ENCODE data around the gene CAPN10. TPM values are rescaled to one million over a fixed set of nuclear protein-coding genes. Genes with fewer than 3 reads are reported as not detected.
A peak's percentile ranks its signal among the peaks of the same experiment; 100 is the strongest.

Gene CAPN10
- polyA plus RNA-seq, 3 donors = 7.3 to 57.0 (median 7.4) TPM

DNA sequence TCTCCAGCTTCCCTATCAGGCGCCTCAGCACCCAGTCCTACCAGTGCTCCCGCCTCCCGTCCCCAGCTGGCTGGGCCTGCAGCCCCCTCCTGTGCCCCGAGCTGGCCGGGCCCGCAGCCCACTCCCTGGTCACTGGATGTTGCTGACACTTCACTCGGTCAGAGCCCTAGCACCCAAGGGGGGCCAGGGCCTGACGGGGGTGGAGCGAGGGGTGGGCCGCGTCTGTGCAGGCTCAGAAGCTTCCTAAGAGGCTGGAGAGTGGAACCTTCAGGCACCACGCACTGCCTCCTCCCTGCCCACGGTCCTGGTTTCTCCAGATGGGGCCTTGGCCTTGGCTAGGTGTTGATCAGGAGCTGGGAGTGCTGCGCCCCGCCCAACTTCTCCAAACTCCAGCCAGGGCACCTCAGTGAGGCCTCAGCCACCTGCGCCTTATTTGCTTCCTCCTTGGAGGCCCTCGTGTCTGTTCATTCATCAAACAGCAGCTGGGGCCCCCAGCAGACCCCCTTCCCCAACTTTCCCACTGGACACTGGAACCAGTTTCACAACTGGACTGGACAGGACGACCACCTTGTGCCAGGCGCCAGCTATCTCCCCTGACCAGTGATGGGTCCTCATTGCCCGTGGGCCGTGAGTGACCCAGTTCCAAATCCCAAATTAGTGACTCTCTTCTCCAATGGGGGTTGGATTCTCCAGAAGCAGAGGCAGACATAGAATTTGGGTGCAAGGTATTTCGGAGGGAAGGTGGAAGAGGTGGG lies 16.7 kb downstream of the CAPN10 start:
- peaks cover 9% of the 10 kb centered on the region for H3K4me1 Mint-ChIP-seq
- Histone ChIP-seq H3K9me3 (replicated peaks in 1 of 2; ENCODE audit: control insufficient read depth in 1 of 2, insufficient read depth in 1 of 2, low read length in 2 of 2) (no peaks in the 10 kb centered on the region), H3K4me1 (ENCODE audit: control insufficient read depth in 1 of 2, insufficient read depth in 2 of 2, low read length in 2 of 2) (peaks cover 9 to 11% of the 10 kb centered on the region in 2 donors), H2AFZ (ENCODE audit: insufficient read depth, low read depth, low read length, poor library complexity, severe bottlenecking) (no peak overlapping the region), H3K27me3 (ENCODE audit: control insufficient read depth in 2 of 2, insufficient read depth in 2 of 2, low read length in 2 of 2) (no peaks in the 10 kb centered on the region), H3K36me3 (replicated peaks in 1 of 2; ENCODE audit: control insufficient read depth in 1 of 2, insufficient read depth in 2 of 2, low read length in 2 of 2) (peaks cover 18 to 40% of the 10 kb centered on the region in 2 donors), H3K4me3 (replicated peaks in 1 of 3; ENCODE audit: low read depth in 2 of 3, low read length in 3 of 3) (no peak overlapping the region), H3K9ac (ENCODE audit: insufficient read depth, low read length, poor library complexity, severe bottlenecking) (no peak overlapping the region), H3K4me2 (replicated peaks; ENCODE audit: extremely low read depth, low read length, poor library complexity, severe bottlenecking) (no peak overlapping the region), H3K27ac (ENCODE audit: low read depth in 1 of 2, low read length in 2 of 2) (no peak overlapping the region), H4K20me1 (ENCODE audit: insufficient read depth, low read length) (no peaks in the 10 kb centered on the region), H3K79me2 (ENCODE audit: insufficient read depth, low read length) (no peaks in the 10 kb centered on the region)
- 93% methylated on average over 16 of the region's 22 CpGs for WGBS (ENCODE audit: insufficient coverage)
- peak overlapping the region in 2 of 7 donors; percentile 18 to 68 for H3K27ac Mint-ChIP-seq
- intact Hi-C loops (cut with micrococcal nuclease) = loop anchor here in 1 of 2 donors (10.0 kb wide), 1 partner anchor 62 kb away; no protein-coding TSS in a partner anchor
- no peak overlapping the region for H3K4me3 Mint-ChIP-seq
- H3K9me3 Mint-ChIP-seq = no peaks in the 10 kb centered on the region
- no peak for DNase-seq
- TF ChIP-seq CTCF (IDR thresholded peaks at IDR 0.05) = no peak
- H3K36me3 Mint-ChIP-seq = peaks cover 23 to 34% of the 10 kb centered on the region in 2 donors
- peaks cover 0 to 11% (median 5%) of the 10 kb centered on the region in 3 donors for H3K27me3 Mint-ChIP-seq (ENCODE audit: low read depth in 3 of 3)

DNA sequence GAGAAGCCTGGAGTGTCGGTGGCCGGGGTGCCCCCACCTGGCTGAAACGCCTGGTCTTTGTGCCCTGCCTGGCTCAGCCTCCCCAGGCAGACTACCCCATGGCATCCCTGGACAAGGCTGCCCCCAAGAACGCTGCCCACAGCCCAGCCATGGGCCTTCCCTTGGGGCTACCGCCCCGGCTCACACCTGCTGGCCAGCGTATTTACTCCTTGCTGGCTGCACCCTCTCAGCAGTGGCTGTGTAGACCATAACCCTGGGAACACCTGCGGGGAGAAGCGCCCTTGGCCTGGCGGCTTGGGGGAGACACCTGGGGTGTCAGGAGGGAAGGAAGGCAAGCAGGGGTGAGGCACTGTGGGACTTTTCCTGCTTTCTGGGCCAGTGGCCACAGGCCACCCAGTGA lies 17.3 kb downstream of the CAPN10 start:
- Mint-ChIP-seq H3K9me3 (no peaks in the 10 kb centered on the region), H3K27ac (peak overlapping the region in 1 of 7 donors; percentile 18), H3K27me3 (ENCODE audit: low read depth in 3 of 3) (peaks cover 0 to 11% (median 5%) of the 10 kb centered on the region in 3 donors), H3K36me3 (peaks cover 21 to 28% of the 10 kb centered on the region in 2 donors), H3K4me1 (peaks cover 9% of the 10 kb centered on the region), H3K4me3 (no peak overlapping the region)
- Histone ChIP-seq H3K4me1 (ENCODE audit: control insufficient read depth in 1 of 2, insufficient read depth in 2 of 2, low read length in 2 of 2) (peaks cover 9 to 11% of the 10 kb centered on the region in 2 donors), H3K4me3 (replicated peaks in 1 of 3; ENCODE audit: low read depth in 2 of 3, low read length in 3 of 3) (no peak overlapping the region), H3K27ac (ENCODE audit: low read depth in 1 of 2, low read length in 2 of 2) (no peak overlapping the region), H3K79me2 (ENCODE audit: insufficient read depth, low read length) (no peaks in the 10 kb centered on the region), H3K9me3 (replicated peaks in 1 of 2; ENCODE audit: control insufficient read depth in 1 of 2, insufficient read depth in 1 of 2, low read length in 2 of 2) (no peaks in the 10 kb centered on the region), H3K27me3 (ENCODE audit: control insufficient read depth in 2 of 2, insufficient read depth in 2 of 2, low read length in 2 of 2) (no peaks in the 10 kb centered on the region), H3K4me2 (replicated peaks; ENCODE audit: extremely low read depth, low read length, poor library complexity, severe bottlenecking) (no peak overlapping the region), H3K36me3 (replicated peaks in 1 of 2; ENCODE audit: control insufficient read depth in 1 of 2, insufficient read depth in 2 of 2, low read length in 2 of 2) (peaks cover 13 to 34% of the 10 kb centered on the region in 2 donors), H2AFZ (ENCODE audit: insufficient read depth, low read depth, low read length, poor library complexity, severe bottlenecking) (no peak overlapping the region), H3K9ac (ENCODE audit: insufficient read depth, low read length, poor library complexity, severe bottlenecking) (no peak overlapping the region), H4K20me1 (ENCODE audit: insufficient read depth, low read length) (no peaks in the 10 kb centered on the region)
- TF ChIP-seq CTCF (IDR thresholded peaks at IDR 0.05) = no peak
- intact Hi-C loops (cut with micrococcal nuclease) = loop anchor here in 1 of 2 donors (10.0 kb wide), 1 partner anchor 61 kb away; no protein-coding TSS in a partner anchor
- WGBS (ENCODE audit: insufficient coverage) = 97% methylated on average over 10 of the region's 10 CpGs
- no peak for DNase-seq
